ENCODE results near the gene CYFIP2. TPM values are rescaled to one million over a fixed set of nuclear protein-coding genes. Genes with fewer than 3 reads are reported as not detected.

The CYFIP2 gene
- total and polyA plus RNA-seq, 4 experiments from 2014 or later: 317 to 516 (median 379) TPM

GRCh38 chr5:157308836-157309465 lies 43.0 kb downstream of the CYFIP2 start:
- DNase-seq: peak; percentile 37 to 60 (median 50)
- Histone ChIP-seq H3K4me1 (ENCODE audit: insufficient read depth, low read length) (peaks cover 68% of the 10 kb centered on the region), H3K27me3 (ENCODE audit: insufficient read depth, low read length) (no peaks in the 10 kb centered on the region), H3K36me3 (ENCODE audit: insufficient read depth, low read length) (peaks cover 44% of the 10 kb centered on the region), H3K9me3 (ENCODE audit: control insufficient read depth in 1 of 2, low read length in 2 of 2) (no peaks in the 10 kb centered on the region), H3K27ac (ENCODE audit: low read depth, low read length) (peak overlapping the region; percentile 27), H3K4me3 (ENCODE audit: low read length in 2 of 2) (no peak overlapping the region)
- ChIA-PET CTCF (ENCODE audit: partially characterized antibody) (interaction anchor here (0.7 to 12.5 kb wide), 16 partner anchors 10 to 398 kb away, joined by 3 to 237 read pairs (median 6); partner anchors contain the start of gene MED7), POLR2A (ENCODE audit: partially characterized antibody) (interaction anchor here (1.4 to 8.3 kb wide), 10 partner anchors 11 to 166 kb away, joined by 4 to 96 read pairs (median 16); partner anchors contain the start of genes CYFIP2, ITK and MED7)
- Mint-ChIP-seq H3K36me3 (peaks cover 65 to 67% of the 10 kb centered on the region in 2 donors), H3K9me3 (no peaks in the 10 kb centered on the region), H3K27ac (peak overlapping the region; percentile 79 to 97 (median 86)), H3K27me3 (no peaks in the 10 kb centered on the region), H3K4me1 (peaks cover 48 to 77% (median 64%) of the 10 kb centered on the region in 4 donors), H3K4me3 (peak overlapping the region in 6 of 8 donors; percentile 21 to 76 (median 57))
- intact Hi-C loops (cut with micrococcal nuclease): no loop called here

GRCh38 chr5:157309796-157310195 lies 43.9 kb downstream of the CYFIP2 start:
- CTCF ChIA-PET (ENCODE audit: partially characterized antibody): interaction anchor here (0.7 to 12.5 kb wide), 11 partner anchors 10 to 167 kb away, joined by 3 to 237 read pairs (median 9); partner anchors contain the start of gene MED7

GRCh38 chr5:157311595-157311994 lies 45.7 kb downstream of the CYFIP2 start:
- no peaks in the 10 kb centered on the region for H3K27me3 ChIP-seq (ENCODE audit: insufficient read depth, low read length)
- no peak overlapping the region for H3K4me3 Mint-ChIP-seq
- H3K9me3 ChIP-seq (ENCODE audit: control insufficient read depth in 1 of 2, low read length in 2 of 2): no peaks in the 10 kb centered on the region
- no peaks in the 10 kb centered on the region for H3K9me3 Mint-ChIP-seq
- H3K36me3 Mint-ChIP-seq: peaks cover 61 to 63% of the 10 kb centered on the region in 2 donors
- peak overlapping the region in 6 of 7 donors; percentile 67 to 94 (median 79) for H3K27ac Mint-ChIP-seq
- ChIA-PET CTCF (ENCODE audit: partially characterized antibody) (interaction anchor here (0.7 to 12.5 kb wide), 3 partner anchors 17 to 162 kb away, joined by 3 to 237 read pairs (median 3); no protein-coding TSS in a partner anchor), POLR2A (ENCODE audit: partially characterized antibody) (no interaction called here)
- peaks cover 52% of the 10 kb centered on the region for H3K36me3 ChIP-seq (ENCODE audit: insufficient read depth, low read length)
- intact Hi-C loops (cut with micrococcal nuclease): no loop called here
- DNase-seq: no peak
- peaks cover 42% of the 10 kb centered on the region for H3K4me1 ChIP-seq (ENCODE audit: insufficient read depth, low read length)
- H3K4me1 Mint-ChIP-seq: peaks cover 28 to 51% (median 40%) of the 10 kb centered on the region in 4 donors
- H3K4me3 ChIP-seq (ENCODE audit: low read length in 2 of 2): no peak overlapping the region
- H3K27ac ChIP-seq (ENCODE audit: low read depth, low read length): no peak overlapping the region
- H3K27me3 Mint-ChIP-seq: no peaks in the 10 kb centered on the region

More at GRCh38 chr5:157309796-157310195, 43.9 kb downstream of the CYFIP2 start:
- H3K36me3 ChIP-seq (ENCODE audit: insufficient read depth, low read length): peaks cover 44% of the 10 kb centered on the region
- intact Hi-C loops (cut with micrococcal nuclease): no loop called here
- Mint-ChIP-seq H3K27ac (peak overlapping the region in 3 of 7 donors; percentile 73 to 79 (median 79)), H3K27me3 (no peaks in the 10 kb centered on the region), H3K36me3 (peaks cover 65 to 69% of the 10 kb centered on the region in 2 donors), H3K9me3 (no peaks in the 10 kb centered on the region), H3K4me3 (no peak overlapping the region), H3K4me1 (peaks cover 42 to 69% (median 57%) of the 10 kb centered on the region in 4 donors)
- no peaks in the 10 kb centered on the region for H3K27me3 ChIP-seq (ENCODE audit: insufficient read depth, low read length)
- no peak overlapping the region for H3K27ac ChIP-seq (ENCODE audit: low read depth, low read length)
- POLR2A ChIA-PET (ENCODE audit: partially characterized antibody): interaction anchor here (0.7 to 8.3 kb wide), 9 partner anchors 12 to 167 kb away, joined by 3 to 96 read pairs (median 13); partner anchors contain the start of genes ITK and MED7
- H3K9me3 ChIP-seq (ENCODE audit: control insufficient read depth in 1 of 2, low read length in 2 of 2): no peaks in the 10 kb centered on the region
- DNase-seq: no peak
- no peak overlapping the region for H3K4me3 ChIP-seq (ENCODE audit: low read length in 2 of 2)
- peaks cover 59% of the 10 kb centered on the region for H3K4me1 ChIP-seq (ENCODE audit: insufficient read depth, low read length)

GRCh38 chr5:157312492-157312891 lies 46.6 kb downstream of the CYFIP2 start:
- H3K36me3 Mint-ChIP-seq: peaks cover 66 to 70% of the 10 kb centered on the region in 2 donors
- DNase-seq: peak; percentile 55 to 71 (median 61)
- H3K4me1 Mint-ChIP-seq: peaks cover 23 to 42% (median 34%) of the 10 kb centered on the region in 4 donors
- ChIA-PET POLR2A (ENCODE audit: partially characterized antibody) (interaction anchor here (0.7 to 3.4 kb wide), 6 partner anchors 40 to 170 kb away, joined by 3 to 18 read pairs (median 6); partner anchors contain the start of gene MED7), CTCF (ENCODE audit: partially characterized antibody) (interaction anchor here (0.7 to 12.5 kb wide), 27 partner anchors 9 to 431 kb away, joined by 3 to 237 read pairs (median 4); partner anchors contain the start of gene MED7)
- Histone ChIP-seq H3K27me3 (ENCODE audit: insufficient read depth, low read length) (no peaks in the 10 kb centered on the region), H3K36me3 (ENCODE audit: insufficient read depth, low read length) (peaks cover 61% of the 10 kb centered on the region), H3K9me3 (ENCODE audit: control insufficient read depth in 1 of 2, low read length in 2 of 2) (no peaks in the 10 kb centered on the region), H3K27ac (ENCODE audit: low read depth, low read length) (no peak overlapping the region), H3K4me1 (ENCODE audit: insufficient read depth, low read length) (peaks cover 33% of the 10 kb centered on the region), H3K4me3 (ENCODE audit: low read length in 2 of 2) (no peak overlapping the region)
- peak overlapping the region in 1 of 8 donors; percentile 2 for H3K4me3 Mint-ChIP-seq
- peak overlapping the region; percentile 24 to 94 (median 77) for H3K27ac Mint-ChIP-seq
- intact Hi-C loops (cut with micrococcal nuclease): loop anchor here (1.0 to 2.0 kb wide), 4 partner anchors 18 to 163 kb away; partner anchors contain the start of gene CYFIP2
- H3K9me3 Mint-ChIP-seq: peaks cover 0 to 1% (median 0%) of the 10 kb centered on the region in 8 donors
- no peaks in the 10 kb centered on the region for H3K27me3 Mint-ChIP-seq

GRCh38 chr5:157322581-157322980 lies 56.7 kb downstream of the CYFIP2 start:
- no peak for DNase-seq
- Histone ChIP-seq H3K36me3 (ENCODE audit: insufficient read depth, low read length) (peaks cover 89% of the 10 kb centered on the region), H3K27me3 (ENCODE audit: insufficient read depth, low read length) (no peaks in the 10 kb centered on the region), H3K9me3 (ENCODE audit: control insufficient read depth in 1 of 2, low read length in 2 of 2) (no peaks in the 10 kb centered on the region), H3K4me3 (ENCODE audit: low read length in 2 of 2) (no peak overlapping the region), H3K27ac (ENCODE audit: low read depth, low read length) (no peak overlapping the region), H3K4me1 (ENCODE audit: insufficient read depth, low read length) (peaks cover 2% of the 10 kb centered on the region)
- Mint-ChIP-seq H3K4me3 (no peak overlapping the region), H3K4me1 (peaks cover 2 to 17% (median 7%) of the 10 kb centered on the region in 4 donors), H3K9me3 (peaks cover 0 to 2% (median 0%) of the 10 kb centered on the region in 8 donors), H3K27ac (peak overlapping the region in 2 of 7 donors; percentile 12 to 53), H3K27me3 (no peaks in the 10 kb centered on the region), H3K36me3 (peaks cover 86 to 90% of the 10 kb centered on the region in 2 donors)
- CTCF ChIA-PET (ENCODE audit: partially characterized antibody): interaction anchor here (2.0 kb wide), 1 partner anchor 14 kb away, joined by 4 read pairs; no protein-coding TSS in a partner anchor
- POLR2A ChIA-PET (ENCODE audit: partially characterized antibody): no interaction called here
- intact Hi-C loops (cut with micrococcal nuclease): no loop called here

- H3K27me3 ChIP-seq (ENCODE audit: insufficient read depth, low read length): no peaks in the 10 kb centered on the region
- Mint-ChIP-seq H3K4me1 (peaks cover 8 to 21% (median 12%) of the 10 kb centered on the region in 4 donors), H3K36me3 (peaks cover 80 to 90% of the 10 kb centered on the region in 2 donors), H3K4me3 (no peak overlapping the region), H3K27me3 (no peaks in the 10 kb centered on the region), H3K9me3 (peaks cover 0 to 2% (median 0%) of the 10 kb centered on the region in 8 donors), H3K27ac (peak overlapping the region in 2 of 7 donors; percentile 8 to 12)
- no peak overlapping the region for H3K4me3 ChIP-seq (ENCODE audit: low read length in 2 of 2)
- H3K9me3 ChIP-seq (ENCODE audit: control insufficient read depth in 1 of 2, low read length in 2 of 2): no peaks in the 10 kb centered on the region
- H3K36me3 ChIP-seq (ENCODE audit: insufficient read depth, low read length): peaks cover 84% of the 10 kb centered on the region
- DNase-seq: no peak
- POLR2A ChIA-PET (ENCODE audit: partially characterized antibody): no interaction called here
- CTCF ChIA-PET (ENCODE audit: partially characterized antibody): interaction anchor here (1.8 to 4.2 kb wide), 4 partner anchors 10 to 420 kb away, joined by 4 to 18 read pairs (median 8); partner anchors contain the start of gene LSM11
- intact Hi-C loops (cut with micrococcal nuclease): no loop called here
- no peak overlapping the region for H3K27ac ChIP-seq (ENCODE audit: low read depth, low read length)
- peaks cover 8% of the 10 kb centered on the region for H3K4me1 ChIP-seq (ENCODE audit: insufficient read depth, low read length)
Observed at GRCh38 chr5:157323107-157323706, 57.3 kb downstream of the CYFIP2 start.

All from CD4-positive, alpha-beta memory T cell (primary cell).